Spleen (tissue), 7 donors: ENCODE measurements around the gene MID1.

Experiments used
- CTCF ChIP-seq, 11 experiments: fragments of 200-600 bp in 7 of 11; fragments of 450-650 bp in 4 of 11; sonication (generic) in 4 of 11; IDR thresholded peaks in 8 of 11; conservative IDR thresholded peaks in 3 of 11; 1 replicate in 7 of 11; 2 replicates in 4 of 11; pipeline versions ENCODE4 v1.4.0 to v1.8.0; 2016 to 2021; ENCODE audit warnings: antibody characterized with exemption in 11 of 11, inconsistent platforms in 4 of 11, mild to moderate bottlenecking in 1 of 11
- POLR2A ChIP-seq, 3 donors: fragments of 450-650 bp; IDR thresholded peaks; one replicate each; pipeline ENCODE4 v1.5.1; 2017; ENCODE audit warnings: antibody characterized with exemption in 3 of 3, mild to moderate bottlenecking in 1 of 3
- POLR2AphosphoS5 ChIP-seq, 3 donors: sonication (generic); formaldehyde crosslinking; IDR thresholded peaks; one replicate each; pipeline ENCODE4 v1.5.1; 2017; ENCODE audit warnings: antibody characterized with exemption in 3 of 3
- donor health status: DM: no; HTN: no; CAD: no; lungs with moderate emphysema.
- donor health status: DM: no; HTN: no; CAD: no.
- donor health status: DM: no; HTN: no; CAD: no.

GRCh38 chrX:10630320-10630719, 9.9 kb upstream of the MID1 start:
- no peak for TF ChIP-seq CTCF (IDR thresholded peaks at IDR 0.05 in 8 of 11, conservative IDR thresholded peaks at IDR 0.05 in 3 of 11)
- no peak for TF ChIP-seq POLR2AphosphoS5 (IDR thresholded peaks at IDR 0.05)
- TF ChIP-seq POLR2A (IDR thresholded peaks at IDR 0.05) = no peak
